ENCODE measurements around the gene ALDH16A1. TPM values are rescaled to one million over a fixed set of nuclear protein-coding genes. Genes with fewer than 3 reads are reported as not detected.

The ALDH16A1 gene
- total RNA-seq, 1 experiment from 2014 or later, result 34.2 TPM

- no peak for DNase-seq (ENCODE audit: unreplicated experiment)
- Mint-ChIP-seq H3K27me3 (ENCODE audit: insufficient read depth, unreplicated experiment) (peaks cover 15% of the 10 kb centered on the region), H3K9me3 (ENCODE audit: unreplicated experiment) (no peaks in the 10 kb centered on the region), H3K4me3 (ENCODE audit: unreplicated experiment) (no peak overlapping the region), H3K36me3 (ENCODE audit: insufficient read depth, unreplicated experiment) (no peaks in the 10 kb centered on the region), H3K27ac (ENCODE audit: low read depth, unreplicated experiment) (no peak overlapping the region), H3K4me1 (ENCODE audit: insufficient read depth, unreplicated experiment) (no peaks in the 10 kb centered on the region)
- TF ChIP-seq, protein P1, sequence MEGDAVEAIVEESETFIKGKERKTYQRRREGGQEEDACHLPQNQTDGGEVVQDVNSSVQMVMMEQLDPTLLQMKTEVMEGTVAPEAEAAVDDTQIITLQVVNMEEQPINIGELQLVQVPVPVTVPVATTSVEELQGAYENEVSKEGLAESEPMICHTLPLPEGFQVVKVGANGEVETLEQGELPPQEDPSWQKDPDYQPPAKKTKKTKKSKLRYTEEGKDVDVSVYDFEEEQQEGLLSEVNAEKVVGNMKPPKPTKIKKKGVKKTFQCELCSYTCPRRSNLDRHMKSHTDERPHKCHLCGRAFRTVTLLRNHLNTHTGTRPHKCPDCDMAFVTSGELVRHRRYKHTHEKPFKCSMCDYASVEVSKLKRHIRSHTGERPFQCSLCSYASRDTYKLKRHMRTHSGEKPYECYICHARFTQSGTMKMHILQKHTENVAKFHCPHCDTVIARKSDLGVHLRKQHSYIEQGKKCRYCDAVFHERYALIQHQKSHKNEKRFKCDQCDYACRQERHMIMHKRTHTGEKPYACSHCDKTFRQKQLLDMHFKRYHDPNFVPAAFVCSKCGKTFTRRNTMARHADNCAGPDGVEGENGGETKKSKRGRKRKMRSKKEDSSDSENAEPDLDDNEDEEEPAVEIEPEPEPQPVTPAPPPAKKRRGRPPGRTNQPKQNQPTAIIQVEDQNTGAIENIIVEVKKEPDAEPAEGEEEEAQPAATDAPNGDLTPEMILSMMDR (IDR thresholded peaks at IDR 0.05; ENCODE audit: unreplicated experiment), result no peak
- ChIA-PET POLR2A (interaction anchor here (0.7 kb wide), 1 partner anchor 54 kb away, joined by 3 read pairs; no protein-coding TSS in a partner anchor), CTCF (no interaction called here)
- BruUV-seq (replicated peaks), result no TSS peak
- intact Hi-C loops (cut with micrococcal nuclease), result no loop called here
Observed at GRCh38 chr19:49413348-49413747, 39.7 kb upstream of the ALDH16A1 start.

GRCh38 chr19:49414256-49414655, 38.8 kb upstream of the ALDH16A1 start:
- Mint-ChIP-seq H3K27ac (ENCODE audit: low read depth, unreplicated experiment) (no peak overlapping the region), H3K4me3 (ENCODE audit: unreplicated experiment) (no peak overlapping the region), H3K36me3 (ENCODE audit: insufficient read depth, unreplicated experiment) (no peaks in the 10 kb centered on the region), H3K4me1 (ENCODE audit: insufficient read depth, unreplicated experiment) (no peaks in the 10 kb centered on the region), H3K27me3 (ENCODE audit: insufficient read depth, unreplicated experiment) (peaks cover 24% of the 10 kb centered on the region), H3K9me3 (ENCODE audit: unreplicated experiment) (no peaks in the 10 kb centered on the region)
- TF ChIP-seq, protein P1 (IDR thresholded peaks at IDR 0.05; ENCODE audit: unreplicated experiment), result no peak
- CTCF ChIA-PET, result interaction anchor here (0.6 kb wide), 1 partner anchor 1150 kb away, joined by 3 read pairs; no protein-coding TSS in a partner anchor
- intact Hi-C loops (cut with micrococcal nuclease), result no loop called here
- POLR2A ChIA-PET, result no interaction called here
- no peak for DNase-seq (ENCODE audit: unreplicated experiment)
- no TSS peak for BruUV-seq (replicated peaks)

- Mint-ChIP-seq H3K4me3 (ENCODE audit: unreplicated experiment) (no peak overlapping the region), H3K27ac (ENCODE audit: low read depth, unreplicated experiment) (no peak overlapping the region), H3K27me3 (ENCODE audit: insufficient read depth, unreplicated experiment) (peaks cover 34% of the 10 kb centered on the region), H3K36me3 (ENCODE audit: insufficient read depth, unreplicated experiment) (no peaks in the 10 kb centered on the region), H3K9me3 (ENCODE audit: unreplicated experiment) (no peaks in the 10 kb centered on the region), H3K4me1 (ENCODE audit: insufficient read depth, unreplicated experiment) (peaks cover under 1% of the 10 kb centered on the region)
- POLR2A ChIA-PET, result no interaction called here
- DNase-seq (ENCODE audit: unreplicated experiment), result no peak
- CTCF ChIA-PET, result interaction anchor here (0.6 kb wide), 1 partner anchor 1151 kb away, joined by 3 read pairs; no protein-coding TSS in a partner anchor
- intact Hi-C loops (cut with micrococcal nuclease), result no loop called here
- TF ChIP-seq, protein P1 (IDR thresholded peaks at IDR 0.05; ENCODE audit: unreplicated experiment), result no peak
- no TSS peak for BruUV-seq (replicated peaks)
Observed at GRCh38 chr19:49415102-49415809, 37.8 kb upstream of the ALDH16A1 start.

DNA sequence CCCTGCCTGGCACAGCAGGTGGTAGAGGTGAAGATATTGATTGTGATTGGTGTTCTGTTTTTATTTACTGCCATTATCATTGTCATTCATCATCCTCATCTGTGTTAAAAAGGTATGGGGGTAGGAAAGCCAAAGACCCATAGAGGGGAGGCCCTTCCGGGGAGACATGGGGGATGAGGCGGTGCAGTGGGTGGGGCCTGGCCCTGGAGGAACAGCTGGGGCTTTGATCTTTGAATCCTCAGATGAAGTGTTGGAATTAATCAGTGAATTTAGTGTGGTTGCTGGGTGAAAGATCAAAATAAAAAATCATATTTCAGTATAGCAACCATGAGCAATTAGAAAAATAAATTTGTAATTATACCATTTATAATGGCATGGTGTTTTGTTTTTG, 37.2 kb upstream of the ALDH16A1 start:
- intact Hi-C loops (cut with micrococcal nuclease), result no loop called here
- Mint-ChIP-seq H3K9me3 (ENCODE audit: unreplicated experiment) (no peaks in the 10 kb centered on the region), H3K36me3 (ENCODE audit: insufficient read depth, unreplicated experiment) (no peaks in the 10 kb centered on the region), H3K4me3 (ENCODE audit: unreplicated experiment) (no peak overlapping the region), H3K4me1 (ENCODE audit: insufficient read depth, unreplicated experiment) (peaks cover 5% of the 10 kb centered on the region), H3K27ac (ENCODE audit: low read depth, unreplicated experiment) (no peak overlapping the region), H3K27me3 (ENCODE audit: insufficient read depth, unreplicated experiment) (peaks cover 39% of the 10 kb centered on the region)
- DNase-seq (ENCODE audit: unreplicated experiment), result no peak
- ChIA-PET POLR2A (no interaction called here), CTCF (interaction anchor here (1.5 kb wide), 1 partner anchor 9 kb away, joined by 3 read pairs; no protein-coding TSS in a partner anchor)
- TF ChIP-seq, protein P1 (IDR thresholded peaks at IDR 0.05; ENCODE audit: unreplicated experiment), result no peak
- BruUV-seq (replicated peaks), result no TSS peak
